ENCODE data around the gene RIMS4.

- TF ChIP-seq CTCF (IDR thresholded peaks at IDR 0.05) (no peak), POLR2AphosphoS5 (IDR thresholded peaks at IDR 0.05; ENCODE audit: low read depth, low read length) (no peak), REST (IDR thresholded peaks at IDR 0.05; ENCODE audit: insufficient read depth in 1 of 2, low read depth in 2 of 2, low read length in 1 of 2) (no peak), SIN3A (IDR thresholded peaks at IDR 0.05; ENCODE audit: borderline replicate concordance, insufficient read depth, low read depth, low read length) (no peak), TCF7L2 (IDR thresholded peaks at IDR 0.05; ENCODE audit: low read depth, low read length) (no peak)
Observed at GRCh38 chr20:44841955-44842354, 31.6 kb upstream of the RIMS4 start.
